Psoas muscle (tissue), 8 donors: ENCODE data around the gene ELOVL6. TPM values are rescaled to one million over a fixed set of nuclear protein-coding genes. Genes with fewer than 3 reads are reported as not detected.
"Not testable (repeated sequence)": the region's sequence is repeated elsewhere in the genome, so short reads cannot be mapped to it uniquely, and the experiment has no call there.

Source experiments
- ATAC-seq, 4 donors: fragments of 200-7000 bp; cut with Tn5 transposase; one replicate each; pipeline ENCODE4 v1.9.1; 2020; ENCODE audit warnings: moderate library complexity in 3 of 4, mild to moderate bottlenecking in 2 of 4
- DNase-seq, 2 donors: peaks; one replicate each; pipeline ENCODE4 v3.0.0-alpha.2; 2020
- H3K27ac ChIP-seq: fragments of 200-600 bp; one replicate; pipeline ENCODE4 v1.8.0; 2022
- H3K27me3 ChIP-seq, 3 donors: fragments of 200-600 bp in 1 of 3; one replicate each; pipeline versions ENCODE4 v1.6.1 to v1.8.0; 2013 to 2022; ENCODE audit warnings: low read length in 2 of 3, mild to moderate bottlenecking in 2 of 3, moderate library complexity in 1 of 3; ENCODE audit not compliant: insufficient read depth in 3 of 3
- H3K36me3 ChIP-seq, 2 donors: fragments of 200-600 bp in 1 of 2; one replicate each; pipeline versions ENCODE4 v1.6.1 to v1.8.0; 2013 to 2022; ENCODE audit warnings: low read depth in 1 of 2, mild to moderate bottlenecking in 1 of 2, moderate library complexity in 1 of 2; ENCODE audit not compliant: insufficient read depth in 1 of 2
- H3K4me1 ChIP-seq: fragments of 200-600 bp; one replicate; pipeline ENCODE4 v1.8.0; 2022
- H3K4me3 ChIP-seq: fragments of 200-600 bp; one replicate; pipeline ENCODE4 v1.8.0; 2022; ENCODE audit warnings: mild to moderate bottlenecking
- H3K9me3 ChIP-seq: fragments of 200-600 bp; one replicate; pipeline ENCODE4 v1.8.0; 2022
- CTCF ChIP-seq: fragments of 200-600 bp; IDR thresholded peaks from one replicate; pipeline ENCODE4 v1.8.0; 2022; ENCODE audit warnings: antibody characterized with exemption
- WGBS, 3 donors: extraction: QIAGEN DNeasy Blood & Tissue Kit; methylation state at CpG; one replicate each; pipeline versions ENCODE4 v1.1.6 to v1.1.7; 2013; 5-methylcytosine and 5-hydroxymethylcytosine counted together
- intact Hi-C, 2 donors: fragments of 100-400 bp; cut with DNase I; formaldehyde crosslinking; loops; one replicate each; pipeline versions ENCODE4 v1.11.0 to v1.14.2; 2022
- polyA plus RNA-seq, 3 donors: library from polyadenylated mRNA; stranded (reverse); fragments of 200-250 nt; gene quantifications; one replicate each; pipeline ENCODE4 v1.2.3, GENCODE V29; 2013
- total RNA-seq, 4 donors: library from RNA; stranded (reverse); fragmentation: NEBNext Ultra II Directional in 2 of 4; extraction: Animal tissue kit (Norgen Biotek cat#: 25700) in 2 of 4; gene quantifications; one replicate each; pipeline versions ENCODE4 v1.2.1 to v1.2.4, GENCODE V29; 2021 to 2023
- donor health status: healthy with polysubstance abuse.
- donor health status: DM: no; HTN: no; CAD: no; lungs with moderate emphysema.
- donor health status: Bipolar disorder and iron deficiency.
- donor health status: healthy.
- donor health status: DM: yes; HTN: yes; CAD: no.
- donor health status: DM: no; HTN: no; CAD: no.
- donor health status: DM: no; HTN: no; CAD: no.
- donor health status: DM: yes; HTN: yes; CAD: no.

ELOVL6 gene
- total and polyA plus RNA-seq, 7 donors: 0.35 to 4.5 (median 0.99) TPM

DNA sequence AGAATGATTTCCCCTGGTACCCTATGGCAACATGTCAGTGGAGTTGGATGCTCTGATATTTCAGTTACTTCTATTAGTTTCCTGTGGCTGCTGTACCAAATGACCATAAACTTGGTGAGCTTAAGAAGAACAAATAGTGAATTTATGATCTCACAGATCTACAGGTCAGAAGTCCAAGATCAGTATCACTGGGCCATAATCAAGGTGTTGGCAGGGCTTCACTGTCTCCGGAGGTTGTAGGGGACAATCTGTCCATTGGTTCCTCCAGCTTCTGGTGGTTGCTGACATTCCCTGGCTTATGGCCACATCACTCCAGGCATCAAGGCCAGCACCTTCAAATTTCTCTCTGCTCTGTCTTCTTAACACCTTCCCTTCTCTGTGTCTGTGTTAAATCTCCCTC, 37.9 kb upstream of the ELOVL6 start:
- 47 to 78% (median 53%) methylated on average over 1 of the region's 1 CpG for WGBS, 3 donors
- Histone ChIP-seq H3K4me1 (no peaks in the 10 kb centered on the region), H3K9me3 (no peaks in the 10 kb centered on the region), H3K27ac (no peak overlapping the region), H3K4me3 (no peak overlapping the region), H3K27me3 (no peaks in the 10 kb centered on the region), H3K36me3 (no peaks in the 10 kb centered on the region)
- intact Hi-C loops: no loop called here
- no peak for TF ChIP-seq CTCF
- DNase-seq (no peak), ATAC-seq (no peak)

DNA sequence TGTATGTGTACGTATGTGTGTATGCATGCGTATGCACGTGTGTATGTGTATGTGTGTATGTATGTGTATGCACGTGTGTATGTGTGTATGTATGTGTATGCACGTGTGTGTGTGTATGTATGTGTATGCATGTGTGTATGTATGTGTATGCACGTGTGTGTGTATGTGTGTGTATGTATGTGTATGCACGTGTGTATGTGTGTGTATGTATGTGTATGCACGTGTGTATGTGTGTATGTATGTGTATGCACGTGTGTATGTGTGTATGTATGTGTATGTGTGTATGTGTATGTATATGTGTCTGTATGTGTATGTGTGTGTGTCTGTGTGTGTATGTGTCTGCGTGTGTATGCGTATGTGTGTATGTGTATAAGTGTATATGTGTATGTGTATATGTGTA, 35.2 kb upstream of the ELOVL6 start:
- WGBS, 3 donors: 67 to 87% (median 72%) methylated on average over 11 of the region's 11 CpGs
- H3K27ac ChIP-seq, H3K36me3 ChIP-seq, H3K4me1 ChIP-seq, H3K4me3 ChIP-seq, DNase-seq, intact Hi-C loops, ATAC-seq, H3K9me3 ChIP-seq, H3K27me3 ChIP-seq: not testable (repeated sequence)

DNA sequence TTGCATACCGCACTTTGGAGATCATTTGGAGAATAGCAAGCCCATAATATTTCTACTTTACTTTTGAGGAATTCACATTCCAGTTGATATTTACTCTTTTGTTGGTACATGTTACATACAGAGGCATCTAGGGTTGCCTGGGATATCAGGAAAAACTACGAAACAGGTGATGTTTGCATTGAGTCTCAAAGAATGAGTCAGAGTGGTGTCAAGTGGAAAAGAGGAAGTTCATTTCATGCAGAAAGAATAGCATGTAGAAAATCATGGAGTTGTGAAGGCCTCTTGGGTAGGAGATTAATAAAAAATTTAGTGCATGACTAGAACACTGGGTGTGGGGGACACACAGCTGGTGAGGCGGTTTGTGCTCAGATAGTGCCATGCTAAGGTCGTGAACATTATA, 33.5 kb upstream of the ELOVL6 start:
- WGBS, 3 donors: 59 to 76% (median 65%) methylated on average over 4 of the region's 4 CpGs
- DNase-seq (no peak), ATAC-seq (no peak)
- Histone ChIP-seq H3K27ac (no peak overlapping the region), H3K36me3 (no peaks in the 10 kb centered on the region), H3K4me1 (no peaks in the 10 kb centered on the region), H3K27me3 (no peaks in the 10 kb centered on the region), H3K9me3 (no peaks in the 10 kb centered on the region), H3K4me3 (no peak overlapping the region)
- intact Hi-C loops: no loop called here
- no peak for TF ChIP-seq CTCF

- Histone ChIP-seq H3K4me3 (no peak overlapping the region), H3K27ac (no peak overlapping the region), H3K36me3 (no peaks in the 10 kb centered on the region), H3K9me3 (no peaks in the 10 kb centered on the region), H3K27me3 (no peaks in the 10 kb centered on the region), H3K4me1 (no peaks in the 10 kb centered on the region)
- no peak for TF ChIP-seq CTCF
- 91 to 95% (median 92%) methylated on average over 2 of the region's 2 CpGs for WGBS, 3 donors
- intact Hi-C loops: no loop called here
- no peak for DNase-seq
- ATAC-seq: no peak
These were observed 30.9 kb upstream of the ELOVL6 start for GRCh38 chr4:110229266-110229665.

DNA sequence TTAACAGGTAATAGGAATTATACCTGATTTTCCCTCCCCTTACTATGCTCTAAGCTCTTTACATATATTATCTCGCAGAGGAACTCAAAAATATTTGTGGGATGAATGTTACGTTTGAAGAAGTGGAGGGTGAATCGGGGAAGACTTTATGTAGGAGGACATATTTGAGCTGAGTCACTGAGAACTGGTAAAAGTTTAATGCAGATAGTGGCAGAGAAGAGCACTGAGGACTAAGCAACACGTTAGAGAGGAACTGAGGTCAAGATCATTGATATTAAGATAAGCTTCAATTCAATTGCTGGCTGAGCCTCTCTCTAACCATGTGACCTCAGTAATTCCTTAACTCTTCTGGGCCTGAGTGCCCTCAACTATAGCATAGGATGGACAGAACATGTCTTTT, 26.4 kb upstream of the ELOVL6 start:
- Histone ChIP-seq H3K27me3 (peaks cover 0 to 4% (median 0%) of the 10 kb centered on the region in 3 donors), H3K9me3 (no peaks in the 10 kb centered on the region), H3K4me1 (no peaks in the 10 kb centered on the region), H3K4me3 (no peak overlapping the region), H3K27ac (no peak overlapping the region), H3K36me3 (no peaks in the 10 kb centered on the region)
- DNase-seq (no peak), ATAC-seq (no peak)
- 23 to 45% (median 24%) methylated on average over 4 of the region's 4 CpGs for WGBS, 3 donors
- intact Hi-C loops: no loop called here
- no peak for TF ChIP-seq CTCF
